ENCODE measurements around the gene SERPINA5. TPM values are rescaled to one million over a fixed set of nuclear protein-coding genes. Genes with fewer than 3 reads are reported as not detected.

Gene SERPINA5
- total and polyA plus RNA-seq, 2 of the 13 experiments (the other 11 are each of a cell fraction or from before 2014, with no cell fraction given) = 449 to 498 TPM

GRCh38 chr14:94601884-94602391 lies 20.7 kb downstream of the SERPINA5 start (continued):
- TF ChIP-seq, protein P1, sequence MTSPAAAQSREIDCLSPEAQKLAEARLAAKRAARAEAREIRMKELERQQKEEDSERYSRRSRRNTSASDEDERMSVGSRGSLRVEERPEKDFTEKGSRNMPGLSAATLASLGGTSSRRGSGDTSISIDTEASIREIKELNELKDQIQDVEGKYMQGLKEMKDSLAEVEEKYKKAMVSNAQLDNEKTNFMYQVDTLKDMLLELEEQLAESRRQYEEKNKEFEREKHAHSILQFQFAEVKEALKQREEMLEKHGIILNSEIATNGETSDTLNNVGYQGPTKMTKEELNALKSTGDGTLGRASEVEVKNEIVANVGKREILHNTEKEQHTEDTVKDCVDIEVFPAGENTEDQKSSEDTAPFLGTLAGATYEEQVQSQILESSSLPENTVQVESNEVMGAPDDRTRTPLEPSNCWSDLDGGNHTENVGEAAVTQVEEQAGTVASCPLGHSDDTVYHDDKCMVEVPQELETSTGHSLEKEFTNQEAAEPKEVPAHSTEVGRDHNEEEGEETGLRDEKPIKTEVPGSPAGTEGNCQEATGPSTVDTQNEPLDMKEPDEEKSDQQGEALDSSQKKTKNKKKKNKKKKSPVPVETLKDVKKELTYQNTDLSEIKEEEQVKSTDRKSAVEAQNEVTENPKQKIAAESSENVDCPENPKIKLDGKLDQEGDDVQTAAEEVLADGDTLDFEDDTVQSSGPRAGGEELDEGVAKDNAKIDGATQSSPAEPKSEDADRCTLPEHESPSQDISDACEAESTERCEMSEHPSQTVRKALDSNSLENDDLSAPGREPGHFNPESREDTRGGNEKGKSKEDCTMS (CRISPR knock-in tag; conservative IDR thresholded peaks at IDR 0.05) = no peak
- TF ChIP-seq, protein P2, sequence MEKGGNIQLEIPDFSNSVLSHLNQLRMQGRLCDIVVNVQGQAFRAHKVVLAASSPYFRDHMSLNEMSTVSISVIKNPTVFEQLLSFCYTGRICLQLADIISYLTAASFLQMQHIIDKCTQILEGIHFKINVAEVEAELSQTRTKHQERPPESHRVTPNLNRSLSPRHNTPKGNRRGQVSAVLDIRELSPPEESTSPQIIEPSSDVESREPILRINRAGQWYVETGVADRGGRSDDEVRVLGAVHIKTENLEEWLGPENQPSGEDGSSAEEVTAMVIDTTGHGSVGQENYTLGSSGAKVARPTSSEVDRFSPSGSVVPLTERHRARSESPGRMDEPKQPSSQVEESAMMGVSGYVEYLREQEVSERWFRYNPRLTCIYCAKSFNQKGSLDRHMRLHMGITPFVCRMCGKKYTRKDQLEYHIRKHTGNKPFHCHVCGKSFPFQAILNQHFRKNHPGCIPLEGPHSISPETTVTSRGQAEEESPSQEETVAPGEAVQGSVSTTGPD (CRISPR knock-in tag; IDR thresholded peaks at IDR 0.05) = no peak
- 0 out of 2 replicates have a peak, but pooled peaks have one; percentile 6 for TF ChIP-seq POGZ (CRISPR knock-in tag; IDR thresholded peaks at IDR 0.05)
- TF ChIP-seq, protein P3, sequence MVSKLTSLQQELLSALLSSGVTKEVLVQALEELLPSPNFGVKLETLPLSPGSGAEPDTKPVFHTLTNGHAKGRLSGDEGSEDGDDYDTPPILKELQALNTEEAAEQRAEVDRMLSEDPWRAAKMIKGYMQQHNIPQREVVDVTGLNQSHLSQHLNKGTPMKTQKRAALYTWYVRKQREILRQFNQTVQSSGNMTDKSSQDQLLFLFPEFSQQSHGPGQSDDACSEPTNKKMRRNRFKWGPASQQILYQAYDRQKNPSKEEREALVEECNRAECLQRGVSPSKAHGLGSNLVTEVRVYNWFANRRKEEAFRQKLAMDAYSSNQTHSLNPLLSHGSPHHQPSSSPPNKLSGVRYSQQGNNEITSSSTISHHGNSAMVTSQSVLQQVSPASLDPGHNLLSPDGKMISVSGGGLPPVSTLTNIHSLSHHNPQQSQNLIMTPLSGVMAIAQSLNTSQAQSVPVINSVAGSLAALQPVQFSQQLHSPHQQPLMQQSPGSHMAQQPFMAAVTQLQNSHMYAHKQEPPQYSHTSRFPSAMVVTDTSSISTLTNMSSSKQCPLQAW (CRISPR knock-in tag; IDR thresholded peaks at IDR 0.05) = no peak
- TF ChIP-seq LCORL (IDR thresholded peaks at IDR 0.05) = no peak
- TF ChIP-seq LCORL (CRISPR knock-in tag; IDR thresholded peaks at IDR 0.05) = peak; percentile 71; the same call in 1 of the 2 replicates
- TF ChIP-seq, protein P4, sequence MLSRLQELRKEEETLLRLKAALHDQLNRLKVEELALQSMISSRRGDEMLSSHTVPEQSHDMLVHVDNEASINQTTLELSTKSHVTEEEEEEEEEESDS (CRISPR knock-in tag; IDR thresholded peaks at IDR 0.05; ENCODE audit: borderline replicate concordance) = no peak
- TF ChIP-seq NFKB2 (CRISPR knock-in tag; IDR thresholded peaks at IDR 0.05; ENCODE audit: borderline replicate concordance) = no peak
- no peak for TF ChIP-seq ZFP36 (IDR thresholded peaks at IDR 0.05; ENCODE audit: borderline replicate concordance, low read depth, low read length, partially characterized antibody)
- TF ChIP-seq MYC (CRISPR knock-in tag; IDR thresholded peaks at IDR 0.05; ENCODE audit: borderline replicate concordance) = no peak
- no peak for TF ChIP-seq DPF2 (CRISPR knock-in tag; IDR thresholded peaks at IDR 0.05; ENCODE audit: borderline replicate concordance, low read depth)
- TF ChIP-seq ELK4 (CRISPR knock-in tag; IDR thresholded peaks at IDR 0.05; ENCODE audit: borderline replicate concordance) = no peak
- no peak; the same call in 2 of the 3 replicates for TF ChIP-seq MXI1 (IDR thresholded peaks at IDR 0.05; ENCODE audit: borderline replicate concordance, low read depth, low read length)
- TF ChIP-seq ZNF569 (CRISPR knock-in tag; IDR thresholded peaks at IDR 0.05; ENCODE audit: borderline replicate concordance) = no peak
- no peak for TF ChIP-seq KLF9 (CRISPR knock-in tag; IDR thresholded peaks at IDR 0.05; ENCODE audit: low read depth)
- TF ChIP-seq ZNF501 (CRISPR knock-in tag; IDR thresholded peaks at IDR 0.05) = no peak
- no peak for TF ChIP-seq SMAD3 (CRISPR knock-in tag; IDR thresholded peaks at IDR 0.05)
- no peak for TF ChIP-seq ZNF552 (CRISPR knock-in tag; IDR thresholded peaks at IDR 0.05; ENCODE audit: borderline replicate concordance)
- no peak for TF ChIP-seq NAIF1 (CRISPR knock-in tag; IDR thresholded peaks at IDR 0.05; ENCODE audit: borderline replicate concordance)
- TF ChIP-seq SSRP1 (CRISPR knock-in tag; IDR thresholded peaks at IDR 0.05) = no peak
- TF ChIP-seq ZNF432 (CRISPR knock-in tag; IDR thresholded peaks at IDR 0.05; ENCODE audit: borderline replicate concordance) = no peak
- TF ChIP-seq ZNF44 (CRISPR knock-in tag; IDR thresholded peaks at IDR 0.05) = no peak
